Dermis lymphatic vessel endothelial cell (primary cell): ENCODE data around the gene L3MBTL1. TPM values are rescaled to one million over a fixed set of nuclear protein-coding genes. Genes with fewer than 3 reads are reported as not detected.

Experiments used
- total RNA-seq: library from RNA; depleted of rRNA; stranded (reverse); fragments of >200 nt; gene quantifications from 2 replicates; pipeline ENCODE4 v1.2.1, GENCODE V29; 2014

The L3MBTL1 gene
- 3.4 and 4.9 TPM in 2 replicates for total RNA-seq

GRCh38 chr20:43507150-43508080, at the start of gene L3MBTL1:
L3MBTL1 (plus strand) TSS chr20:43507697; CDS start chr20:43513504, 5,807 bp downstream.

GRCh38 chr20:43558412-43559146, 51.1 kb downstream of the L3MBTL1 start, which contains the start of gene SGK2:
SGK2 (plus strand) TSS chr20:43559027; CDS start chr20:43566496, 7,469 bp downstream.

GRCh38 chr20:43590392-43591303, 83.2 kb downstream of the L3MBTL1 start, which contains the start of gene IFT52:
IFT52 (plus strand) TSS chr20:43590937; CDS start chr20:43594699, 3,762 bp downstream.

Other genes starting within 250 kb of the L3MBTL1 start
- 55.5 and 57.0 TPM in 2 replicates for gene SRSF6, start 49.8 kb upstream of the L3MBTL1 start, total RNA-seq
- gene SGK2, start 51.3 kb downstream of the L3MBTL1 start, total RNA-seq = 0.09 and 0.43 TPM in 2 replicates
- 28.6 and 37.4 TPM in 2 replicates for gene IFT52, start 83.2 kb downstream of the L3MBTL1 start, total RNA-seq
- gene MYBL2, start 159.4 kb downstream of the L3MBTL1 start, total RNA-seq = 1.8 and 2.6 TPM in 2 replicates
- gene GTSF1L, start 219.3 kb downstream of the L3MBTL1 start, total RNA-seq = 0.09 TPM in 1 of 2 replicates, not detected in the other